ENCODE results near the gene KDELR3. TPM values are rescaled to one million over a fixed set of nuclear protein-coding genes. Genes with fewer than 3 reads are reported as not detected.

KDELR3 gene
- total RNA-seq, 1 experiment from 2014 or later: 15.5 TPM

DNA sequence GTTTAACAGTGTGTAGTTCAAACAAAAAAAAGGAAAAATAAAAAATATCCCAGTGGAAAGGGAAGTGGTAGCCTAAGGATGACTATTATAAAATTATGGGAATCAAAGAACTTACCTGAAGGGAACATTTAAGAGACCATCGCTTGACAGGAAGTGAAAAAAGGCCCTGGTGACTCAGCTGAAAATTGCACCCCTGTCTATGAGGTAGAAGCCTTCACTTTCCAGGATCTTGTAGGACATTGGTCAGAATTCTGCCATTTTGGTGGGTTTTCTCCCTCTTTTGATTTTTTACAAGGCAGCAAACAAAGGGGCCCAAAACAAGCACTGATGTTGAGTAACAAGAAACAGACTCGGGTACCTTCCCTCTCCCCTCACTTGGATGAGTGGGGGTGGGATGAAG, 22.6 kb downstream of the KDELR3 start:
- no peak overlapping the region for H3K4me3 ChIP-seq
- no peaks in the 10 kb centered on the region for H3K27me3 ChIP-seq (ENCODE audit: insufficient read depth, low read depth)
- intact Hi-C loops (cut with micrococcal nuclease; ENCODE audit: unreplicated experiment): no loop called here
- no peaks in the 10 kb centered on the region for H3K4me1 ChIP-seq (replicated peaks; ENCODE audit: insufficient read depth)
- no TSS peak for BruUV-seq (replicated peaks)
- H3K79me2 ChIP-seq (ENCODE audit: low read depth): peaks cover 28% of the 10 kb centered on the region
- CTCF ChIA-PET: interaction anchor here (0.7 kb wide), 1 partner anchor 9 kb away, joined by 3 read pairs; no protein-coding TSS in a partner anchor
- TF ChIP-seq EZH2 (IDR thresholded peaks at IDR 0.05; ENCODE audit: low read depth): no peak
- TF ChIP-seq, protein P1, sequence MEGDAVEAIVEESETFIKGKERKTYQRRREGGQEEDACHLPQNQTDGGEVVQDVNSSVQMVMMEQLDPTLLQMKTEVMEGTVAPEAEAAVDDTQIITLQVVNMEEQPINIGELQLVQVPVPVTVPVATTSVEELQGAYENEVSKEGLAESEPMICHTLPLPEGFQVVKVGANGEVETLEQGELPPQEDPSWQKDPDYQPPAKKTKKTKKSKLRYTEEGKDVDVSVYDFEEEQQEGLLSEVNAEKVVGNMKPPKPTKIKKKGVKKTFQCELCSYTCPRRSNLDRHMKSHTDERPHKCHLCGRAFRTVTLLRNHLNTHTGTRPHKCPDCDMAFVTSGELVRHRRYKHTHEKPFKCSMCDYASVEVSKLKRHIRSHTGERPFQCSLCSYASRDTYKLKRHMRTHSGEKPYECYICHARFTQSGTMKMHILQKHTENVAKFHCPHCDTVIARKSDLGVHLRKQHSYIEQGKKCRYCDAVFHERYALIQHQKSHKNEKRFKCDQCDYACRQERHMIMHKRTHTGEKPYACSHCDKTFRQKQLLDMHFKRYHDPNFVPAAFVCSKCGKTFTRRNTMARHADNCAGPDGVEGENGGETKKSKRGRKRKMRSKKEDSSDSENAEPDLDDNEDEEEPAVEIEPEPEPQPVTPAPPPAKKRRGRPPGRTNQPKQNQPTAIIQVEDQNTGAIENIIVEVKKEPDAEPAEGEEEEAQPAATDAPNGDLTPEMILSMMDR (conservative IDR thresholded peaks at IDR 0.05): no peak
- DNase-seq: peak in 1 of 2 experiments; percentile 19
- no peak overlapping the region for H3K4me2 ChIP-seq
- POLR2A ChIA-PET (ENCODE audit: unreplicated experiment): no interaction called here
- H3F3A ChIP-seq (ENCODE audit: insufficient read depth, low read depth): peaks cover 90% of the 10 kb centered on the region
- no peaks in the 10 kb centered on the region for H3K9me2 ChIP-seq (ENCODE audit: insufficient read depth)
- peaks cover 84% of the 10 kb centered on the region for H4K20me1 ChIP-seq (ENCODE audit: insufficient read depth)
- H2AFZ ChIP-seq: no peak overlapping the region
- H3K9me3 ChIP-seq (ENCODE audit: insufficient read depth, low read depth): no peaks in the 10 kb centered on the region
- H3K36me3 ChIP-seq (ENCODE audit: low read depth): peaks cover 94% of the 10 kb centered on the region
- H3K27ac ChIP-seq: peak overlapping the region; percentile 15

DNA sequence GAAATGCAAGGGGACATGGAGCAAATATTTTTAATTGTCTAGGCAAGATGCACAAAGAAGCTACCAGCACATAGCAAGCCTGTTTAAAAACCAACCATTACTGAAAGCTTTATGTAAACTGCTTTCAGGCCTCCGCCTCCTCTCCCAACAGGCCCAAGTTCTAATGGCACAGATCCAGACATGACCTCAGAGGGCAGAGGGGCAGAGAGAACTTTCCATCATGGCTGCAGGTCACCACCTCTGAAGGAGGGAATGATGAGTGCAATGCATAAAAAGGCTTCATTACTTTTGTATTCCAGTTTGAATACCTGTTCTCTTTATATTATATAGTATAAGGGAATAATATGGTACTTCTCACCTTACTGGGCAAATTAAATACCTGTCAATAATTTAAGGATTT, 23.0 kb downstream of the KDELR3 start:
- Histone ChIP-seq H3K4me1 (replicated peaks; ENCODE audit: insufficient read depth) (no peaks in the 10 kb centered on the region), H3K4me3 (no peak overlapping the region), H3K79me2 (ENCODE audit: low read depth) (peaks cover 32% of the 10 kb centered on the region), H3F3A (ENCODE audit: insufficient read depth, low read depth) (peaks cover 91% of the 10 kb centered on the region), H4K20me1 (ENCODE audit: insufficient read depth) (peaks cover 87% of the 10 kb centered on the region), H3K9me3 (ENCODE audit: insufficient read depth, low read depth) (no peaks in the 10 kb centered on the region), H3K9me2 (ENCODE audit: insufficient read depth) (no peaks in the 10 kb centered on the region), H3K36me3 (ENCODE audit: low read depth) (peaks cover 96% of the 10 kb centered on the region), H3K4me2 (no peak overlapping the region), H3K27me3 (ENCODE audit: insufficient read depth, low read depth) (no peaks in the 10 kb centered on the region), H3K27ac (peak overlapping the region; percentile 15; the same call in 1 of the 2 replicates), H2AFZ (no peak overlapping the region)
- DNase-seq: peak in 1 of 2 experiments; percentile 31
- no peak for TF ChIP-seq EZH2 (IDR thresholded peaks at IDR 0.05; ENCODE audit: low read depth)
- TF ChIP-seq, protein P1 (conservative IDR thresholded peaks at IDR 0.05): no peak
- BruUV-seq (replicated peaks): no TSS peak
- intact Hi-C loops (cut with micrococcal nuclease; ENCODE audit: unreplicated experiment): no loop called here
- CTCF ChIA-PET: no interaction called here
- POLR2A ChIA-PET (ENCODE audit: unreplicated experiment): interaction anchor here (0.5 to 0.6 kb wide), 2 partner anchors 10 to 433 kb away, joined by 5 to 6 read pairs; no protein-coding TSS in a partner anchor

DNA sequence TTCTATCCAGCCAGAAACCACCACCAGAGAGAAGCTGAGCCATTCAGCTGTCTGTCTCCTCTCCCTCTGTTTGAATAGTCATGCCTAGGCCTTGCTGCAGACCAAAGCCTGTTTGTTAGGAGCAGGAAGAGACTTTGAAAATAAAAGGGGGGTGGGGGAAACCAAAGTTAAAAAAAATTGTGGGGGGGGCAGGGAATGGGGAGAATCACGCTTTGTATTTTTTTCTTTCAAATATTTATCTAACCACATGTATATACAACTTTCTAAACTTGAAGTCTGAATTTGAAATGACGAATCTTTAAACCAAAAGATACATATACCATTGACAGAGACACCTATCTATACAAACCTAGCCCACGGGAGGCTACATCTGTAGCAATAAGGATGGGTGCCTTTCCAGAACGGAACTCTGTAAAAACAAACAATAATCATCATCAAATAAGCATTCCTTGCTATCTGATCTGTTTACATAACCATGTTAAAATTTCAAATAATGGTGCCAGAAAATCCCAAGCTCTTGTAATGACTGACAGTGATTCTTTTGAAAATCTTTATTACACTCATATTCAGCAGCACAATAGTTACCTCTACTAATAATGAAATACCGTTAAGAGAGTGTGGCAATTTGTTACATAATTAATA, 23.9 kb downstream of the KDELR3 start:
- Histone ChIP-seq H3K9me3 (ENCODE audit: insufficient read depth, low read depth) (no peaks in the 10 kb centered on the region), H4K20me1 (ENCODE audit: insufficient read depth) (peaks cover 87% of the 10 kb centered on the region), H3K4me3 (no peak overlapping the region), H3K27me3 (ENCODE audit: insufficient read depth, low read depth) (no peaks in the 10 kb centered on the region), H3K36me3 (ENCODE audit: low read depth) (peaks cover 96% of the 10 kb centered on the region), H3F3A (ENCODE audit: insufficient read depth, low read depth) (peaks cover 91% of the 10 kb centered on the region), H3K27ac (no peak overlapping the region), H3K79me2 (ENCODE audit: low read depth) (peaks cover 41% of the 10 kb centered on the region), H3K4me1 (replicated peaks; ENCODE audit: insufficient read depth) (no peaks in the 10 kb centered on the region), H3K9me2 (ENCODE audit: insufficient read depth) (no peaks in the 10 kb centered on the region), H3K4me2 (no peak overlapping the region), H2AFZ (no peak overlapping the region)
- TF ChIP-seq EZH2 (IDR thresholded peaks at IDR 0.05; ENCODE audit: low read depth): no peak
- TF ChIP-seq, protein P1 (conservative IDR thresholded peaks at IDR 0.05): no peak
- no TSS peak for BruUV-seq (replicated peaks)
- peak in 1 of 2 experiments; percentile 28 for DNase-seq
- intact Hi-C loops (cut with micrococcal nuclease; ENCODE audit: unreplicated experiment): no loop called here
- CTCF ChIA-PET: interaction anchor here (0.5 kb wide), 1 partner anchor 79 kb away, joined by 3 read pairs; no protein-coding TSS in a partner anchor
- POLR2A ChIA-PET (ENCODE audit: unreplicated experiment): interaction anchor here (0.6 kb wide), 1 partner anchor 434 kb away, joined by 5 read pairs; no protein-coding TSS in a partner anchor

Data from PC-9 (cell line).